Ishikawa (cell line): ENCODE measurements around the gene SLC12A7.

Experiments used
- CREB1 ChIP-seq: IDR thresholded peaks from 2 replicates; pipeline ENCODE4 v1.6.1; 2012; ENCODE audit warnings: low read depth
- EP300 ChIP-seq: IDR thresholded peaks from 2 replicates; pipeline ENCODE4 v1.6.1; 2012; ENCODE audit warnings: borderline replicate concordance
- MAX ChIP-seq: IDR thresholded peaks from 2 replicates; pipeline ENCODE4 v1.6.1; 2012
- RAD21 ChIP-seq: IDR thresholded peaks from 2 replicates; pipeline ENCODE4 v1.6.1; 2012; ENCODE audit warnings: low read depth
- USF1 ChIP-seq: IDR thresholded peaks from 2 replicates; pipeline ENCODE4 v1.6.1; 2012

- TF ChIP-seq CREB1: no peak
- no peak for TF ChIP-seq EP300
- no peak for TF ChIP-seq RAD21
- no peak for TF ChIP-seq USF1
- no peak for TF ChIP-seq MAX
Measured at GRCh38 chr5:1034421-1034905, 77.4 kb downstream of the SLC12A7 start.
